GM12873 (cell line): ENCODE data around the gene NCOA7.

Experiments
- TF ChIP-seq, protein P1 (sequence below): IDR thresholded peaks from 2 replicates; pipeline ENCODE4 v1.5.1; 2012; ENCODE audit warnings: low read depth, mild to moderate bottlenecking, moderate library complexity, low read length, control low read depth; ENCODE audit not compliant: insufficient read depth; ENCODE audit errors: missing control alignments

Gene NCOA7

DNA sequence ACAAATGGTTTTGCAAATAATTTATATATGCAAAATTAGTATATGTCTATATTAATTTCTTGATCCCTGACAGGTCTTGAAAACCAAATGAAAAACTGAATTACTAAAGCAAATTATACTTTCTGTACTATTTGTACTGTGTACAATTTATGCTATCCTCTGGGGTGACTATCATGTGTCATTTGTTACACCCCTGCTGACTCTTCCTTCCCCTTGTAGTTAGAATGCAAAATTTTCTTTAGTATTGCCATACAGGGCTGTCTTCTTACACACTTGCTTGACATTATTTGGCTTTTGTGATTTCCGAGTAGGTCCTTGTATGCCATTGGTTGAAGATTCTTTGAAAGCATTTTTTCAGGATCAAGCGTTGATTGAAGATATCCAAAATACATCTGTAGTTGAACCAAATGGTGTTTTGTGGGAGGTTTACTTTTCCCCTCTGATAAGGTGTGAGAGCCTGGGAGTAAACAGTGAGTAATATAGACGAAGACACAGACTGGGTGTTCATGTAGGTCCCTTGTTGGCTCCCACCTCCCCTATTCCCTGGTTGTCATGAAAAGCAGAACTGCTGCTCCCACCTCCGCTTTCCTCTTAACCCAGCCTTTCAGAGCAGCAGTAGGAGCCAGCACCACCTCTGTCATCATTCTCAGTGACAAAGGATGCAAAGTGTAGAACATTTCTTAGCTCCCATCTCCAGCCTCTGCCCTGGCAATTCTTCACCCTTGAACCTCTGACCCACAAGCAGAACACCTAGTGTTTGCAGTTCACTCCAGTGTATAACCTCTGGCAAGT, 29.0 kb downstream of the NCOA7 start:
- TF ChIP-seq, protein P1, sequence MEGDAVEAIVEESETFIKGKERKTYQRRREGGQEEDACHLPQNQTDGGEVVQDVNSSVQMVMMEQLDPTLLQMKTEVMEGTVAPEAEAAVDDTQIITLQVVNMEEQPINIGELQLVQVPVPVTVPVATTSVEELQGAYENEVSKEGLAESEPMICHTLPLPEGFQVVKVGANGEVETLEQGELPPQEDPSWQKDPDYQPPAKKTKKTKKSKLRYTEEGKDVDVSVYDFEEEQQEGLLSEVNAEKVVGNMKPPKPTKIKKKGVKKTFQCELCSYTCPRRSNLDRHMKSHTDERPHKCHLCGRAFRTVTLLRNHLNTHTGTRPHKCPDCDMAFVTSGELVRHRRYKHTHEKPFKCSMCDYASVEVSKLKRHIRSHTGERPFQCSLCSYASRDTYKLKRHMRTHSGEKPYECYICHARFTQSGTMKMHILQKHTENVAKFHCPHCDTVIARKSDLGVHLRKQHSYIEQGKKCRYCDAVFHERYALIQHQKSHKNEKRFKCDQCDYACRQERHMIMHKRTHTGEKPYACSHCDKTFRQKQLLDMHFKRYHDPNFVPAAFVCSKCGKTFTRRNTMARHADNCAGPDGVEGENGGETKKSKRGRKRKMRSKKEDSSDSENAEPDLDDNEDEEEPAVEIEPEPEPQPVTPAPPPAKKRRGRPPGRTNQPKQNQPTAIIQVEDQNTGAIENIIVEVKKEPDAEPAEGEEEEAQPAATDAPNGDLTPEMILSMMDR: no peak

DNA sequence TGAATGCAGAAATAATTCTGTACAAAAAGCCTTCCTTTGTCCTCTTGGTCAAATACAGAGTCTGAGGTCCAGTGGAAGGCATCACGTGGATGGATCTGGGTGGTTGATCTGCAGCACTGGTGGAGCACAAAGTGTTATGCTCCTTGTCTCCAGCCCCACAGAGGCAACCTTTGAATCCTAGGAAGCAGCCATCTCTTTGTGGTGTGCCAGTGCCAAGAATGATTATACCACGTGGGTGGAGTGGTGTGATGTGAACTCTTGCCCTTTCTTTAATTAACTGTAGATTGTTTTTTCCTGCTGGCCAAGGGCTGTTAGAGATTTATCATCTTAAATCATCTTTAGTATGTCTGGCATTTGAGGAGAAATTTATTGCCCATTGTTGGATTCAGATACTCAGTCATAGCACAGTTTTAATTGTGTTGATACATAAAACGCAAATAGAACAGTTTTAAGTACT, 31.1 kb downstream of the NCOA7 start:
- TF ChIP-seq, protein P1: no peak

DNA sequence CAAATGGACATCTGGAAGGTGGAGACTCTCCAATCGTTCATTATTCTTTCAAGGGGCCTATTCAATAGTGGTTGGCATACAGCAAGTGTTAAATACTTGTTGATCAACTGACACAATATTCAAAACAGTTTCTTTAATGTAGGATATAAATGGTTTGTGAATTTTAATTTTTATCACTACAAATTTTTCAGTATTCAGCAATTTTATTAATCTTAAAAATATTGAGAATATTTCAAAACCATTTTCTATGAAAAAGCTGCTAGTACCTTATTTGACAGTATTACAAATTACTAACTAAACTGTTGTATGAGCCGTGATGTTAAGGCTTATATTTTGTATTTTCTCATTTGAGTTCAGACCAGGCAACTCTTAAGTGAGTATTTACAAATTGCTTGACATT, 32.4 kb downstream of the NCOA7 start:
- TF ChIP-seq, protein P1: no peak

DNA sequence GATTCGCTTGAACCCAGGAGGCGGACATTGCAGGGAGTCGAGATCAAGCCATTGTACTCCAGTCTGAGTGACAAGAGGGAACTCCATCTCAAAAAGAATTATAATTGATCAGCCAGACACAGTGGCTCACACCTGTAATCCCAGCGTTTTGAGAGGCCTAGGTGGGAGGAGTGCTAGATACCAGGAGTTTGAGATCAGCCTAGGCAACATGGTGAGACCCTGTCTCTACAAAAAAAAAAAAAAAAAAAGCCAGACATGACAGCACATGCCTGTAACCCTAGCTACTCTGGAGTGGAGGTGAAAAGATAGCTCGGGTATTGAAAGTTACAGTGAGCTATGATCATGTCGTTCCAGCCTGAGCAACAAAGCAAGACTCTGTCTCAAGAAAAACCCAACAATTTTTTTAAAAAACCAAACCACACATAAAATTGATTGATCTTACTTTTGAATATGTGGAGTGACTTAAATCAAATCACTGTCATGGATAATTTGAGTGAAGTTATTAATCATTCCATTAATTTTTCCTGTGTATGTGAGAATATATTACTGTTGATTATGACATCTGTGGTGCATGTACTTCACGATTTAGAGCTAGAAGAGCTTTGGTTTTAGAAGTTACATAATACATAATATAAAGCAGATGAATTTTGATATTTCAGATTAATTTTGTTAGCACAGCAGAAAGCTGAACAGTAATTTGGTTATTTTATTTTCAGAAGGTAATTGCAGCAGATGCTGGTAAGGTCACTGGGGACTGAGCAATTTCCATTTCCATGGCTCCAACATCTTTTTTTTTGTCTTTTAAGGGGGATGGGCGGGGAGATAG, 34.4 kb downstream of the NCOA7 start:
- TF ChIP-seq, protein P1: no peak

DNA sequence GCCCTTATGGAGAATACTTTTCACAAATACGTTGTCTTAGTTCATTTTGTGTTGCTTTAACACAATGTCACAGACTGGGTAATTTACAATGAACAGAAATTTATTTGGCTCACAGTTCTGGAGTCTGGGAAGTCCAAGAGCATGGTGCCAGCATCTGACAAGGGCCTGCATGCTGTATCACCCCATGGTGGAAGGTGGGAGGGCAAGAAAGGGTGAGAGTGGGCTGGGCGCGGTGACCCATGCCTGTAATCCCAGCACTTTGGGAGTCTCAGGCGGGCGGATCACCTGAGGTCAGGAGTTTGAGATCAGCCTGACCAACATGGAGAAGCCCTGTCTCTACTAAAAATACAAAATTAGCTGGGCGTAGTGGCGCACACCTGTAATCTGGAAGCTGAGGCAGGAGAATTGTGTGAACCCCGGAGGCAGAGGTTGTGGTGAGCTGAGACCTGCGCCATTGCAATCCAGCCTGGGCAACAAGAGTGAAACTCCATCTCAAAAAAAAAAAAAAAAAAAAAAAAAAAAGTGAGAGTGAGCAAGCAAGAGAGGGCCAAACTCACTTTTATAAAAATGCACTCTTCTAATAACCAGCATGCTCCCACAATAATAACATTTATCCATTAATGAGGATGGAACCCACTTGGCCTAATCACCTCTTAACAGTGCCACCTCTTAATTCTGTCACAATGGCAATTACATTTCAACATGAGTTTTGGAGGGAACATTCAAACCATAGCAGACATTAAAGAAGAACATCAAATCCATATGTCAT, 36.1 kb downstream of the NCOA7 start:
- TF ChIP-seq, protein P1: no peak

DNA sequence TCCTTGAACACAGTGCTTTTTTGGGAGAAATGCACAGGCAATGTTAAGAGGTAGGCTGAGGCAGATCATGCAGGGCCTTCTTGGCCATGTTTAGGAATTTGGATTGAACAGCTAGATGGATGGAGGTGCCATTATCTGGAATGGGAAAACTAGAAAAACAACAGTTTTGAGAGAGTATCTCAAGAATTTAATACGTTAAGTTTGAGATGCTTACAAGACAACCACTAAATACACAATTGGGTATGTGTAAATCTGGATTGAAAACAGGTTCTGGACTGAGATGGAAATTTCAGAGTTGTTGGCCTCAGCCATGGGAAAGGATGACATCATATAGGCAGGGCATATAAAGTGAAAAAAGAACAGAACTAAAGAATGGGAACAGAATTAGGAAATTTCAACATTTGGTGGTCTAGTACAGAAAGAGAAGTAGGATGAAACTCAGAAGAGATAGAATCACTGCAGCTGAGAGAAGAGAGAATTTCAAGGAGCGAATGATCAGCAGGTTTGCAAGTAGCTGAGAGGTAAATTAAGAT, 37.1 kb downstream of the NCOA7 start:
- TF ChIP-seq, protein P1: no peak
